Cortex of kidney (tissue), 1 donor: ENCODE results near the gene PTPRE.

Experiments used
- DNase-seq: peaks from one replicate; lab custom pipeline; 2025; lab: John Stamatoyannopoulos, UW

PTPRE gene

DNA sequence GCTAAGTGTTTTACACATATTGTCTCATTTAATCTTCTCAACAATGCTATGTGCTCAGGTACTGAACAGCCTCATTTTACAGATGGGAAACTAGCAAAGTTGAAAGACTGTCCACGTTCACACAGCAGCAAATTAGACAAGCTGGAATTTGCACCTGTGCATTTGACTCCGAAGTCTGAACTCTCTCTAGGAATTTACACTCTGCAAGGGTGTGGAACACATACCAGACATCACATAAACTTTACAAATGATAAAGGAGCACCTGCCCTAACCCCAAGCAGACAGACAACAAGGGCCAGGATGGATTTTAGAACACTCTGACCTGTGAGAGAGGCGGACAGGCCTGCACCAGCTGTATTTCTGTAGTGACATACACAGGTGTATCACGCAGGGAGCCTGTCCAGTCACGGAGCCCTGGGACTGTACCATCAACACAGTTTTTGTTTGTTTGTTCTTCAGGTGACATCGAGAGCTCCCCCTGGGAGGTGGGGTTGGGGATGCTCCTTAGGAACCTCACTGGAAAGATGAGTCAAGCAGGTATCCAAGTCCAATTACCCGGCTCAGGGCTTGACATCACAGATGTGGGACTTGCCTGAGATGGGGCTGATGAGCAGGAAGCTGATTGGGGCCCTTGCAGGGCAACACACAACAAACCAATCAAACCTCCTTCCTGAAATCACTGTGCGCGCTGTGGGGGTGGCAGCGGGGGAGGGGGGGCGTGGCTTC is 188.3 kb downstream of the PTPRE start:
- DNase-seq = no peak

DNA sequence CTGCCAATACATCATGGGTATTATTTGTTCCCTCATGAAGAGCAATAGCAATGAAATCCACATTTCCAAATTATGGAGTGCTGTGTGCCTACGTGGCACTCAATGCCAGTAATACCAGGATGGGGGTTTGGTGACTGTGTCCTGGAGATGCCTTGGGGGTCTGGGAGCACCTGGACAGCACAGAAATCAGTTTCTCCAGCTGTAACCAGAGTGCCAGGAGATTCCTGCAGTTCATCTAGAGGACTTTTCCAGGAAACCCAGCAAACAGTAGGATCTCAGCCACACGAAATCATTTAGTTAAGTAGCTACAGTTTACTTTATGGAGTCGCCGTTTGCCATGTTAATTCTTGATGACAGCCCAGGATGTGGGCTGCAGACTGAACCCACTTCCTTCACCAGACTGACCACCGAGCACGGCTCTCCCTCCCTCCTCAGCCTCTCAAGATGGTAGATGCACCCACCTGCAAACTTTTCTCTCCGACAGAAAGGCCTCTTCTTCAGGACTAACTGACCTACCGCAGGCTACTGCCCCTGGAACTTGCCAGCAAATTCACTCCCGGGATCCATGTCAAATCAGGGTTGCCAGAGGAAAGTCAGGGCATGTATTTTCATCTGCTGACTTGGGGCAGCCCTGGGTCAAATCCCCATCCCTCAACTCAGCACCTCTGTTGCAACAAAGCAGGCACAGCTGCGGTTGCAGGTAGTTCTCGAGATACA is 189.0 kb downstream of the PTPRE start:
- no peak for DNase-seq

DNA sequence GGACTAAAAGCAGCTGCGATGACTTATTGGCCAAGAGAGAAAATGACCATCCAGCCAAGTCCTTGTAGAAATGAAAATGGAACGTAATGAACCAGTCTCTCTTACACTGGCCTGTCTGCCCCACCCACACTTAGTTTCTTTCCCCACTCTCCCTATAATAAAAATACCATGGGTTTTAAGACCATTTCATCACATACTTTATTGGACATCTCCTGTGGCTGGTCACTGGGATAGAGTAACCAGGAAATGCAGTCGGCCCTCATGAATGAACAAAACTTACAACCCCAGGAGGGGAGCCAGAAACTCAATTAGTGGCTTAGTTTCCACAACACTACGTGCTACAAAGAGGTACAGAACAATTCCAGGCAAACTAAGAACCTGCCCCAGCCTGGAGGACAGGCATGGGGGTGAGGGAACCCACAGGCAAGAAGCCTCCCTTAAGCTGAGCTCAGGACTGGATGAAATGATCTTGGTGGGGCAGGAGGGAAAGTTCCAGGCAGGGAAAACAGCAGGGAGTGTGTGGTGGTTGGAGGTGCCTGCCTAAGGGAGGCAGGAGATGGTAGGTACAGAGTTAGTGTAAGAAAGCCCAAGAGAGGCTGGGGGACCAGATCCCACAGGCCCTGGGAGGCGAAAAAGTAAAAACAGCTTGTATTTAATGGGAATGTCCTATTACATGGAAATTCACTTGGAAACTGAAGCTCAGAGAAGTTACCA is 189.7 kb downstream of the PTPRE start:
- no peak for DNase-seq

DNA sequence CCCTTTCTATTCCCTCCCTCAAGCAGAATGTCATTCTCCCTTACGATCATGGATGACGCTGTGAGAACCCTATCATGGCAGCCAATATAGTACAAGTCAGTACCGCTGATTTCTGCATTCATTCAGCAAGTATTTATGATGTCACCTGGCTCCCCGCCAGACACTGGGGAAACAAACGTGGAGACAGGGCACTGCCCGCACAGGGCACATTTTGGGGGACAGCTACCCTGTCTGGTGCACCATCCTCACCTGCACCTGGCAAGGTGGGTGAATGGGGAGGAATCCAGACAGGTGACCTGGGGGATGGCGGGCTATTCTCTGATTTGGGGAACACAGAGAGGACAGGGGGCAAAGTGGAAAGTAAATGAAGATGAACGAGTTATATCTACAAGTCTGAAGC is 190.9 kb downstream of the PTPRE start:
- no peak for DNase-seq

DNA sequence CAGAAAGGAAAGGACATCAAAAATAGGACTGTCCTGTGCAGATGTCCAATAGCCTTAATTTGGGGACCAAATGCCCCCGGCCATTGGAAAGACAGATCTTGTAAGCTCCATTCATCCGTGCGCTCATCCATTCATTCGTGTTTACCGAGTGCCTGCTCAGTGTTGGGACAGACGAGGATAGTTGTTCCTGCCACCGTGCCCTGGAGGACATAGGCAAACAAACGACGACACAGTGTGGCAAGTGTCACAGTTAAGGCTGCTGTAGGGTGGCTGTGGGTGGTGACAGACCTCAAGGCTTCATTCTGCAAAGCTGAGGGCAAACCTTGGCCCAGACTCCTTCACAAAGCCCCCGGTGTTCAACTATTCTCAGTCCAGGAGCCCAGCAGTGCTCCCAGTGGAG is 191.7 kb downstream of the PTPRE start:
- DNase-seq = no peak

DNA sequence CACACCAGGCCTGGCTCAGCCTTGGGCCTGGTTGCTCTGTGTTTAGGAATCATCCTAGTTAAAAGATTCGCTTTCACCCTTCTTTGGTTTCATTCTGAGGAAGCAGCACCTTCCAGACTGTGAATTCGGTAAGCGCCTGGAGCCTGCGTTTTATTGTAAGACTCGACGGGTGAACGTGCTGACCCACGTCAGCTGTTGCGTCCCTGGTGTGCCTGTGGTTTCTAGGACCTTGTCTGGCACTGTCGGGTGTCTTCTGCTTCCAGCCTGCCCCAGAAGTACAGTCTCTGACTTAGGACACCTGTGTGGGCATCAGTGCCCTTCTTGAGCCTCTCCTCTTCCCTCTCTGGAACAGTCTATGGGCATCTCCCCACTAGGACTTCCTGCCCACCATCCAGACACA is 193.0 kb downstream of the PTPRE start:
- no peak for DNase-seq

DNA sequence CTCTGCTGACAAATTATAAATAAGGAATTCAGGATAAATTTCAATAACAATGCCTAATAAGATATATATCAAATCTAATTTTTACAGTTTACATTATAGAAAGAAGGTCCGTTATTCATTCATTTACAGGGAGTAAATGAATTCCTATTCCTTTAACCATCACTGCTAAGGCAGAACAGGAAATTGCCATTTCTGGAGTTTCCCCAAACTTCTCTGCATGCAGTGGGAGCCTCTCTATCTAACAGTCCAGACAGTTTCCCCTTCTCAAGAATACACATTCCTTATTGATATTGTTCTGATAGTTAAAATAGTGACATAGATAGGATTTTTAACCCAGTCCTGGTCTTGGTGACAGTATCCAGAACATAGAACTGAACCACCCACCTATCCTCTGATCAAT is 195.0 kb downstream of the PTPRE start:
- DNase-seq = no peak

DNA sequence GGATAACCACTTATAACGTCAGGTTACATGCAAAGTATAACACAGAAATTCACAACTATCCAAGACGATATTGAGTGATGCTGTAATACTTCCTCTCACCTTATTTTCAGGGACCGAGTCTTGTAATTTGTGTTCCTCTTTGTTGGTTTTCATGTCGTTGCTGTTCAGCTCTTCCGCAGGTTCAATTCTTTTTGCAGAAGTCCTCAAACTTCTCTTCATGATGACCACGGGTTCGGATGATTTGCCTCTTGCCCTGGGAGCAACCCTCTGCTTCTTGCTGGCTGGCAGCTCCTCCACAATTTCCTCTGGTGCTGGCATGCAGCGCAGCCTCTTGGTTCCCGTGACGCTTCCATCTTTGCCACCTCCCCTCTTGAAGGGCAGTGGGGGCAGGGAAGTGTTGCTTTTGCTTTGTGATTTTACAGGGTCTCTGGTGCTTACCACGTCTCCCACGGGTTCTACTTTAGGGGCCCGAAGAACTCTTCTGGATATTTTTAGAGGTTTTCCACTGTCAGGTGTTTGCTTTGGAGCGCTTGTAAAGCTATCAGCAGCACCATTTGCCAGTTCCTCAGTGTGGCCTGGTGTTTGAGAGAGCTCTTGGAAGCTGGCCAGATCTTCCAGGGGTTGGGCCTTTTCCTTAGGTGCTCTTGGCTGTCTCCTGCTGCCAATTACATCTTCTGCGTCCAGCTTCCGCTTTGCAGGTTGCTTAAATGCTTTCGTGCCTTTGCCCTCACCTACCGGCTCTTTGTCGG is 195.8 kb downstream of the PTPRE start:
- DNase-seq = no peak

DNA sequence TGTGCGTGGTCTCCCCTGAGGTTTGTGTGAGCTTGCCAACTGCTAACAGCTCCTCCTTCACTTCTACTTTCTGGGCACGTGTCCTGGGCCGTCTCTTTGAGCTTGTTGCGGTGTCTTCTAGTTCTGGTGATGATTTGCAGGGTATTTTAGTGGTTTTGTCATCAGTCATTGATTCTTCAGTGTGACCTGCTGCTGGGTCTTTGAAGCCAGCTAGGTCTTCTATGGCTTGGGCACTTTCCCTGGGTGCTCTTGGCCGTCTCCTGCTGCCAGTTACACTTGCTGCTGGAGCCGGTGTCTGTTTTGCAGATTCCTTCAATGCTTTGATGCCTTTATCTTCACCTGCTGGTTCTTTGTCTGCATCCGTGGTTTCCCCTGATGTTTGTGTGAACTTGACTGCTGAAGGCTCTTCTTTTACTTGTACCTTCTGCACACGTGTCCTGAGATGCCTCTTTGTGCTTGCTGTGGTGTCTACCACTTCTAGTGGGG is 196.4 kb downstream of the PTPRE start:
- DNase-seq = no peak

DNA sequence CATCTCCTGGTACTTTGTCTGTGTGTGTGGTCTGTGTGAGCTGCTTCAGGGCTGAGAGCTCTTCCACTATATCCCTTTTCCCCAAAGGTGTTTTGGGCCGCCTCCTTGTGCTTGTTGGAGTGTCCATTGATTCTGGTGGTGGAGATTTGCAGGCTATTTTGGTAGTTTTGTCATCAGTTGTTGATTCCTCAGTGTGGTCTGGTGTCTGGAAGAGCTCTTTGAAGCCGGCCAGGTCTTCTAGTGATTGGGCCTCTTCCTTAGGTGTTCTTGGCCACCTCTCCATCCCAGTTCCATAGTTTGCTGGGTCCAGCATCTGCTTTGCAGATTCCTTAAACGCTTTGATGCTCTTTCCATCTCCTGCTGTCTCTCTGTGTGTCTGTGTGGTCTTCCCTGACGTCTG is 198.5 kb downstream of the PTPRE start:
- no peak for DNase-seq

DNA sequence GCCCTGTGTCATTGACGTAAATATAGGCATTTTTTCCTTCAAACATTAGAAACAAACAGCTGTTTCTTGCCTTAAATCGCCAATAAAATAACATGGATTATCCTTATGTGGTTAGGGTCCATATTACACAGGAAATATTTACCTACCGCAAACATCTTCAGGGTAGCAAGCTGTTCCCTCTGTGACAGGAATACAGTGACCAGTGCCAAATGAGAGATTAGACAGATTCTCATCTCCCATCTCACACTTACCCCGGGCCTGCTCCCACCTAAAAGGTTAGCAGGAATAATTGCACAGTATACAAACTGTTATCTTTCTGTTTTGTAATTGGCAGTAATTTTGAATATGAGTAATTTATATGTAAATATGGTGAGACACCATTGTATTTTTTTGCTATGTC is 202.8 kb downstream of the PTPRE start:
- DNase-seq = no peak

DNA sequence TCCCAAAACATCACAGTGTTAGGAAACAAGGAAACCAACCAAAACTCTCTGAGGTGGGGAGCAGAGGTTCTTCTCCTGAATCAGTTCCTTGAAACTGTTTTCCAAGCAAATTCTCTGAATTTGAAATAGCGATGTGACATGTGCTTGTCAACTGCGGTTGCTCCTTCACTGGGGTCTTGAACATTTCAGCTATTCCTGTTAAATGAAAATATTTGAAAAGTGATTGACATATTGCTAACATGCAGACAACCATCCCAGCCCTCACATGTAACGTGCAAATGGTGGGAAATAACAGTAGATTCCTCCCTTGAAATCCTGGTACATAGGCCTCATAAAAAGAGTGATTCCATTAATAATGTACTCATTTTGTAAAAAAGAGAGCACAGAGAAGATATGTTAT is 203.4 kb downstream of the PTPRE start:
- no peak for DNase-seq

DNA sequence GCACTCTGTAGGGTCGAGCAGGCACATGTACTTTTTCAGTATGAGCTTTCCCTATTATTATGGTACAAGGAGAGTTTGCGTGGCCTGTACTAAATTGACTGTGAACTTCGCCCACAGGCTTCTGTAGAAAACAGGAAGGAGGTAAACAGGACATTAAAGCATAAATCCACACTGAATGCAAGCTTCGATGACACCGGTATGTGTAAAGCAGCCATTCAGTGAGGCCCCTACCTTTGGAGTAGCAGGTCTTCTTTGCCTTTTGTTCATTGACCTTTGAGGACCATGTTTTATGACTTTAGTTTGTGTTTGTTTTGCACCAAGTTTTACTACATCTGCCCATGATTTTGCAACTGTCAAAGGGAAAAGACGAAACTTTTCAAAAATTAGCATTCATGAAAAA is 204.8 kb downstream of the PTPRE start:
- no peak for DNase-seq

DNA sequence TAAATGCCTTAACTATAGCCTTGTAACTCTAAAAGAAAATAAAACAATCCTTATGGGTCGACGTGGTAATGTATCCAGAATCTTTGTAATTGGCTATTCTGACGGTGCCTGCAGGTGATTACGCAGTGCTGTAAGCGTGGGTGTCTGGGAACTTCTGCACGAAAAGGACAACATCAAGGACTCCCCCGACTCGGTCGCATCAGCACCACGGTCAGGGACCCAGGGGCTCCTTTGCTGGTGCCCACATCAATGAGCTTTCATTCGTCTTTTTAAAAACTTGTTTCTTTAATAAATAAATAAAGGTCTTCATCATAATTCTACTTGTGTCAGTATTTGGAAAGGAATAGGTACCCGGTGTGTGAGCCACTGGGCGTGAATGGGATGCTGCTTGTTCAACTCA is 206.1 kb downstream of the PTPRE start:
- DNase-seq = no peak

DNA sequence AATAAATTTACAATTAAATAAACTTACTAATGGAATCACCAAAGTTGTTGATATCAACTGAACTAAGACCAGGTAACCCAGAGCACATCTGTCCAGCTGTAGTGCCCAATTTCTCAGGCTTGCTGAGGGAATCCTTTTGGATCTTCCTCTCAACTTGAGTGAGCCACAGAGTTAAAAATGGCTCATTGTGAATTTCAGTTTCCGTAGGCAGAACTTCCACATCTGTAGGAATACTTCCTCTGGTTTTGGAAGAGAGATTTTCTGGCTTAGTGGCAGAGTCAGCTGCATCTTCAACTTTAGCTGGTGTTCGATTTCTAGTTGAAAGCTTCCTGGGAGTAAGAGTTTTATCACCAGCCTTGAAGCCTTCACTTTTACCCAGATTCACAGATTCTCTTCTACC is 208.0 kb downstream of the PTPRE start:
- DNase-seq = no peak

DNA sequence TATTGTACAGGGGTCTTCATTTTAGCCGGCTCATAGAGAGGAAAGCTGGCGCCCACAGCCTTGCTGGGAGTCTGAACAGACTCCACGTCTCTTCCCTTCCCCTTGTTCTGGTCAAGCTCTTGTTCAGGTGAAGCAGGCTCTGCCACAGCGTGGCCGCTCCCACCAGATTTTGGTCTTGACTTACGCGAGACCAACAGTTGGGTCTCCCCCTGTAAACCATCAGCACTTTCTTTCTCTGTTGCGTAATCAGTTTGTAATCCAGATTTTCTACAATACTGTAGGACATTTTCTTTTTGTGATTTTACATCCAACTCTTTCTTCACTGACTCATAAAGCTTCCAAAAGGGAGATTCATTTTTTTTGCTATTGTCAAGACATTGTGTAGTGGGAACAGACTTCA is 208.5 kb downstream of the PTPRE start:
- no peak for DNase-seq

DNA sequence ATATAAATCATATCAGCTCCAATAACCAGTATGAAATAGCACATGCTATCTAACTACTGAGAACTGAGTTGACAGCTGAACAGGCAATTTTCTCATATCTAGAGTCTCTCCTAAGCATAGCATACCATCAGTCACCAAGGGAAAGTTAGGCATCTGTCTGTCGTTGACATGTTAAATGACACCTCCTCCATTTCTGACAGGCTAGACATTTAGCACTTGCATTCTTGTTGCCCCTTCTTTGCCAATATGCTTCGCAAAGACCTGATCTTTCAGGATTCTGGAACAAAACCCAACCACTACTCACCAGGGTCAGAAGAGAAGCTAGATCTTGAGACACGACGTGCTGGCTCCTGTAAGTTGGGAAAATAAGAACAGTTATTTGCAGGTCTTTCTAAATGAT is 209.3 kb downstream of the PTPRE start:
- DNase-seq = no peak

DNA sequence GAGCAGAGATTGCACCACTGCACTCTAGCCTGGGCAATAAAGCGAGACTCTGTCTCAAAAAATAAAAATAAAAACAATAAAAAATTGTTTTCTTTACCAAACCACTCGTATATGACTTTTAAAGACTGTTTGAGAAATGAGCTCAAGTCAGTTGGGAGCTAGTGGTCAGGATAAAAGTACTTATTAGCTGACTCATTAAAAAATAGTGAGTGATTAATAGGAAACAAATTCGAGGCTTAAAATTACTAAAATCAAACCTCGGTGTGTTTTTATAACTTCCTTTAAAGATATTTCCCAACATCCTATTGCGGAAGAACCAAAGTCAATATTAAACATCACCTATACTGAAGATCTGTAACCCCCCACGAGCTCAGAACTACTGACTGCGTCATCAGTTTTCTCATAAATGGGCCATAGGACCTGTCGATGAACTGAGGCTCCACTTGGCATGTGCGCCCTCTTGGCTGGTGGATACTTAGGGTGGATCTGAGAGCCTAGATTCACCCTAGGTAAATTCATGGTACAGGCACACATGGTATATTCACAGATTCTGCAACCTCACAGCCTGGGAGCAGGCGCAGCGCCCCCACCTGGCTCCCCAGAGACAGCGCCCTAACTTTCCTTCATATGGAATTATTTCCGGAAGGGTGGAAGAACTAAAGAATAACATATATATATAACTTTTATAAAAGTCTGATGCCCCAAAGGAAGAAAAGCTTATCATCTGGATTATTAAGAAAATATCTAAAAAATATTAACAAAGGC is 210.1 kb downstream of the PTPRE start:
- no peak for DNase-seq

DNA sequence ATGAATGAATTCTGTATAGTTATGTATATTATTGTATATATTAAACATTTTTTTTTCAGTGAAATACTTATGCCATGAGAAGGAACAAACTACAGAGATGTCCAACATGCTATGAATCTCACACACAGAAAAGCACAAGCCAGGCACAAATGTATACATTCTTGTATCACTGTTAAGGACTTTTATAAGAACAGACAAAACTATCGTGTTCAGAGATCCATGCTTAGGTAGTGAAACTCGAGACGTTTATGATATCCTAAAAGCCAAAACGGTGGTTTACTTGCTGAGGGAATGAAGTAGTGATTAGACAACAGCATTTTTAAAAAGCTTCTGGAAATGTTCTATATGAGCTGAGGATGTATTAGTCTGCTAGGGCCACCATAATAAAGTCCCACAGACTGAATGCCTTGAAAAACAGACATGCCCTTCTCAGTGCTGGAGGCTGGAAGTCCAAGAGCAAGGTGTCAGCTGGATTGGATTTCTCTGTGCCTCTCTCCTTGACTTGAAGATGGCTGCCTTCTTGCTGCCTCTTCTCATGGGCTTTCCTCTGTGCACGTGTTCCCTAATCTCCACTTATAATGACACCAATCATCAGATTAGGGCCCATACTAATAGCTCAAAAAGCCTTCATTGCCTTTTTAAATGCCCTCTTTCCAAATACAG is 215.0 kb downstream of the PTPRE start:
- DNase-seq = no peak

DNA sequence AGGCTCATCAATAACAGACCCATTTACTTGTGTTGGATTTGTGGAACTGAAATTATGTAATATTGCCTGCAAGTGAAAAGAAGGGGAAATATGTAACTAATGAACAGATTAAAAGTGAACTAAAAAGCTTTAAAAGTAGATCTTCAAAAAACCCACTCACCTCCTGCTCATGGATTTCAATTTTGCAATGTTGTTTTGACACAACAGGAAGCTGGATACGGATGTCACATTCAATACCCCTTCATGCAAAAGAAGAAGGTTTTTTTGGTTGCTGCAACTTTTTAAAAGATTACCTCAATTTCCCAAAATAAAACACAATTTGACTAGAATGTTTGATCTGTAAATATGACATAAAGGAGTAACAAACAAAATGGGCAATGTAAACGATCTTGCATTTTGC is 216.0 kb downstream of the PTPRE start:
- no peak for DNase-seq

DNA sequence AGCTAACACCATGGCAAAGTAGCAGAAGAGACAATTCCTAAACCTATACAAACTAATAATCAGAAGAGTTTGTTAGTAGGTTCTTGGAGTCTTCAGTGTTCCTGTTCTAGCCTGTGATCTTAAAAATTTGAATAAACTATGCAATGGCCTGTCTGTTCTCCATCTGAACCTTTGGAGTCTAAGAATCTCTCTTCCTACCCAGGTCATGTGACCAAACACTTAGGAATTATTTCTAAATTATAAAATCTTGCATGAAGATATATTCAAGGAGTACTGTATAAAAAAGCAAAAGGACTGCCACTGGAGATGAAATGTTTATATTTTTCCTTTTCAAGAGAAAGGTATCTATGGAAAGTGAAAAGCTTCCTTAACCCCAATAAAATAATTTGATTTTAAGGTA is 216.9 kb downstream of the PTPRE start:
- no peak for DNase-seq
